Loucy (cell line): Measurements from ENCODE around the gene PPP1R3D.
"Not testable (repeated sequence)": the region's sequence is repeated elsewhere in the genome, so short reads cannot be mapped to it uniquely, and the experiment has no call there.

Experiments
- CTCF ChIP-seq: fragments of 200-600 bp; sonication (generic); conservative IDR thresholded peaks from 2 replicates; pipeline ENCODE4 v1.5.1; 2014; ENCODE audit warnings: mild to moderate bottlenecking, antibody characterized with exemption, low read length
- EZH2phosphoT487 ChIP-seq: fragments of 200-600 bp; IDR thresholded peaks from 2 replicates; pipeline ENCODE4 v1.6.1; 2018; ENCODE audit warnings: antibody characterized with exemption, mild to moderate bottlenecking, moderate library complexity, borderline replicate concordance

GRCh38 chr20:59957568-59957967 is 17.5 kb upstream of the PPP1R3D start:
- not testable (repeated sequence) for TF ChIP-seq CTCF, EZH2phosphoT487
